22Rv1 (cell line): ENCODE data around the gene CDK11B.
"Not testable (repeated sequence)": the region's sequence is repeated elsewhere in the genome, so short reads cannot be mapped to it uniquely, and the experiment has no call there.

Experiments
- ZFX ChIP-seq: fragments of 450-650 bp; IDR thresholded peaks from 2 replicates; pipeline ENCODE4 v1.6.1; 2017; ENCODE audit warnings: antibody characterized with exemption, borderline replicate concordance
- TF ChIP-seq, protein P1 (sequence below): fragments of 450-650 bp; IDR thresholded peaks from 2 replicates; pipeline ENCODE4 v1.5.1; 2017; ENCODE audit warnings: mild to moderate bottlenecking

DNA sequence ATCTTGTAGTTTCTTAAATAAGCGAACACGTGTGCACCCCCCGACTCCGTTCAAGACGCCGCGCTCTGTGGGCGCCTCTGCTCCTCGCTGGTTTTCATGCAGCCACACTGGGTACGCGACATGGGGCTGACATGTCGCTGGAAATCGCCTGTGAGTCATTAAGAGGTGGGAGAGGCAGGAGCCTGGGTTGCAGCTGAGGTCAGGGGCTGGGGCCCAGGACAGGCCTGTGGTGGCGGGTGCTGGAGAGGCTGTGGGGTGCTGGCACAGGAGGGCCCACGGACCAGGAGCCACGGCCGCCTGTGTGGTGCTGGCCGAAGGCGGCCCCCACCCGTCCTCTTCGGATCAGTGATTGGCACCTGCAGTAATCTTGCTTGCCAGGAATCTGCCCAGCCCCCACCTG is 16.0 kb upstream of the CDK11B start:
- TF ChIP-seq, protein P1, sequence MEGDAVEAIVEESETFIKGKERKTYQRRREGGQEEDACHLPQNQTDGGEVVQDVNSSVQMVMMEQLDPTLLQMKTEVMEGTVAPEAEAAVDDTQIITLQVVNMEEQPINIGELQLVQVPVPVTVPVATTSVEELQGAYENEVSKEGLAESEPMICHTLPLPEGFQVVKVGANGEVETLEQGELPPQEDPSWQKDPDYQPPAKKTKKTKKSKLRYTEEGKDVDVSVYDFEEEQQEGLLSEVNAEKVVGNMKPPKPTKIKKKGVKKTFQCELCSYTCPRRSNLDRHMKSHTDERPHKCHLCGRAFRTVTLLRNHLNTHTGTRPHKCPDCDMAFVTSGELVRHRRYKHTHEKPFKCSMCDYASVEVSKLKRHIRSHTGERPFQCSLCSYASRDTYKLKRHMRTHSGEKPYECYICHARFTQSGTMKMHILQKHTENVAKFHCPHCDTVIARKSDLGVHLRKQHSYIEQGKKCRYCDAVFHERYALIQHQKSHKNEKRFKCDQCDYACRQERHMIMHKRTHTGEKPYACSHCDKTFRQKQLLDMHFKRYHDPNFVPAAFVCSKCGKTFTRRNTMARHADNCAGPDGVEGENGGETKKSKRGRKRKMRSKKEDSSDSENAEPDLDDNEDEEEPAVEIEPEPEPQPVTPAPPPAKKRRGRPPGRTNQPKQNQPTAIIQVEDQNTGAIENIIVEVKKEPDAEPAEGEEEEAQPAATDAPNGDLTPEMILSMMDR: not testable (repeated sequence)
- TF ChIP-seq ZFX: not testable (repeated sequence)
